CD4-positive, alpha-beta T cell treated with Interferon alpha-2 for 1 hour (primary cell): Measurements from ENCODE around the gene MIP.
"Not testable (repeated sequence)": the region's sequence is repeated elsewhere in the genome, so short reads cannot be mapped to it uniquely, and the experiment has no call there.

Source experiments
- DNase-seq, 2 donors: peaks; one replicate each; pipeline ENCODE4 v3.0.0-alpha.2; 2020 to 2022

MIP gene

GRCh38 chr12:56454557-56454956, at the start of gene MIP:
Gene MIP (minus strand): TSS chr12:56454657. CDS start chr12:56454613, 44 bp downstream.
- no peak for DNase-seq

- DNase-seq = not testable (repeated sequence)
These were observed 45.4 kb upstream of the MIP start for GRCh38 chr12:56499879-56500278.

- DNase-seq = not testable (repeated sequence)
These were observed 45.0 kb upstream of the MIP start for GRCh38 chr12:56499452-56499851.

GRCh38 chr12:56498126-56498902, 43.9 kb upstream of the MIP start:
- not testable (repeated sequence) for DNase-seq

DNA sequence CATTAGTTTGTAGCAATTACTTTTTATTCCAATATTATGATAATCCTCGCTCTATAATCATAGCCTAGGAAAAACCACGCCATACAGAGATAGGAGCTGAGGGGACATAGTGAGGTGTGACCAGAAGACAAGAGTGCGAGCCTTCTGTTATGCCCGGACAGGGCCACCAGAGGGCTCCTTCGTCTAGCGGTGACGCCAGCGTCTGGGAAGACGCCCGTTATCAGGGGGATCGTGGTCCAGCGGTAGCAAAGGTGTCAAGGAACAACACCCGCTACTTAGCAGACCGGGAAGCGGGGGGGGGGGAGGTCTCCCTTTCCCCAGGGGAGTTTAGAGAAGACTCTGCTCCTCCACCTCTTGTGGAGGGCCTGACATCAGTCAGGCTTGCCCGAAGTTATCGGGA, 42.2 kb upstream of the MIP start:
- DNase-seq = peak; percentile 12 to 66

DNA sequence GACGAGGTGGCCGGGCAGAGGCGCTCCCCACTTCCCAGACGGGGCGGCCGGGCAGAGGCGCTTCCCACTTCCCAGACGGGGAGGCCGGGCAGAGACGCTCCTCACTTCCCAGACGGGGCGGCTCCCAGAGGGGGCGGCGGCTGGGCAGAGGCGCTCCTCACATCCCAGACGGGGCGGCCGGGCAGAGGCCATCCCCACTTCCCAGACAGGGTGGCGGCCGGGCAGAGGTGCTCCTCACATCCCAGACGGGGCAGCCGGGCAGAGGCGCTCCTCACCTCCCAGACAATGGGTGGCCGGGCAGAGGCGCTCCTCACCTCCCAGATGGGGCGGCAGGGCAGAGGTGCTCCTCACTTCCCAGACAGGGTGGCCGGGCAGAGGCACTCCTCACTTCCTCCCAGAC, 40.0 kb upstream of the MIP start:
- not testable (repeated sequence) for DNase-seq

- DNase-seq = not testable (repeated sequence)
These were observed 39.6 kb upstream of the MIP start for GRCh38 chr12:56494106-56494415.

DNA sequence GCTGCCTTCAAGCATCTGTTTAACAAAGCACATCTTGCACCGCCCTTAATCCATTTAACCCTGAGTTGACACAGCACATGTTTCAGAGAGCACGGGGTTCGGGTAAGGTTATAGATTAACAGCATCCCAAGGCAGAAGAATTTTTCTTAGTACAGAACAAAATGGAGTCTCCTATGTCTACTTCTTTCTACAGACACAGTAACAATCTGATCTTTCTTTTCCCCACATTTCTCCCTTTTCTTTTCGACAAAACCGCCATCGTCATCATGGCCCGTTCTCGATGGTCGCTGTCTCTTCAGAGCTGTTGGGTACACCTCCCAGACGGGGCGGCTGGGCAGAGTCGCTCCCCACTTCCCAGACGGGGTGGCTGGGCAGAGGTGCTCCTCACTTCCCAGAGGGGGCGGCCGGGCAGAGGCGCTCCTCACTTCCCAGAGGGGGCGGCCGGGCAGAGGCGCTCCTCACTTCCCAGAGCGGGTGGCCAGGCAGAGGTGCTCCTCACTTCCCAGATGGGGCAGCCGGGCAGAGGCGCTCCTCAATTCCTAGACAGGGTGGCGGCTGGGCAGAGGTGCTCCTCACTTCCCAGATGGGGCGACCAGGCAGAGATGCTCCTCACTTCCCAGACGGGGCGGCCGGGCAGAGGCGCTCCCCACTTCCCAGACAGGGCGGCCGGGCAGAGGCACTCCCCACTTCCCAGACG, 39.1 kb upstream of the MIP start:
- DNase-seq = not testable (repeated sequence)

GRCh38 chr12:56490360-56490759, 35.9 kb upstream of the MIP start:
- DNase-seq = no peak

DNA sequence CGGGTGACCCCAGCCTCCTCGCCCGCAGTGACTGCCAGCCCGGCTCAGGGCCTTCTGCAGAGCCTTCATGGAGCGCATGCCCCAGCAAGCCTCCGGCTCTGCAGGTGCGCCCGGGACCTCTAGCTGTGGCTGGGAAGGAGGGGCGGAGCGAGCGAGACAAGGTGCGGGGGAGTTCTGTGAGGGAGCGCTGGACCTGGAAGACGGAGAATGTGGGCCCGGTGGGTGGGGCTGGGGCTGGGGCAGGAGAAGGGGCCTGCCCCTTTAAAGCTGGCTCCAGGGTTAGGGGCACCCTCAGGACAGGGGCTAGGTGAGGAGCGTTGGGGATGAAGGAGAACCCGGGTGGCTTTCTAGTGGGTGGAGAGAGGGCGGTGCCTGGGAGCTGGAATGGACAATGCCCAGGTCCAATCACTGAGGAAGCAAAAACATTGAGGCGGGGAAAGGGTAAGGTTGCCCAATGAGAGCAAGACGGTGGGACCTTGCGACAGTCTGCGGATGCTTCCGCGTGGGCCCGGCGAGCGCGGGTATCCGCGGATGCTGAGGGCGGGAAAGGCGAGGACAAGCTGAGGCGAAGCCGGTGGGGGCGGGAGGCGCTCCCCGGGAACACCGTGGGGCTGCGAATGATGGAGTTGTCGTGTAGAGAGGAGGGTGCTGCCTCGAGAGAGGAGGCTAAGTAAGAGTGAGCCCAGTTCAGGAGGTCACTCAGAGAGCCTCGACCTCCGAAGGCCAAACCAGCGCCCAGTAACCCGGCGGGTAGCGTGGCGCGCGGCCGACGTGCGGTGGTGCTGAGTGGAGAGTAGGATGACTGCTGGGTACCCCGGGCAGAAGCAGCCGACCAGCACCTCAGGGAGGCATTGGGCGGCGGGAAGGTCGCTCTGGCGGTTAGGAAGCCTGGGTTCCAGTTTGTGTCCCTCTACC, 33.8 kb upstream of the MIP start, which contains the start of gene GLS2:
Gene GLS2 (minus strand): TSS at position 121 of the 915 bp plus-strand sequence. CDS start 43 bp downstream, at position 78.
- DNase-seq = peak; percentile 78 to 86

DNA sequence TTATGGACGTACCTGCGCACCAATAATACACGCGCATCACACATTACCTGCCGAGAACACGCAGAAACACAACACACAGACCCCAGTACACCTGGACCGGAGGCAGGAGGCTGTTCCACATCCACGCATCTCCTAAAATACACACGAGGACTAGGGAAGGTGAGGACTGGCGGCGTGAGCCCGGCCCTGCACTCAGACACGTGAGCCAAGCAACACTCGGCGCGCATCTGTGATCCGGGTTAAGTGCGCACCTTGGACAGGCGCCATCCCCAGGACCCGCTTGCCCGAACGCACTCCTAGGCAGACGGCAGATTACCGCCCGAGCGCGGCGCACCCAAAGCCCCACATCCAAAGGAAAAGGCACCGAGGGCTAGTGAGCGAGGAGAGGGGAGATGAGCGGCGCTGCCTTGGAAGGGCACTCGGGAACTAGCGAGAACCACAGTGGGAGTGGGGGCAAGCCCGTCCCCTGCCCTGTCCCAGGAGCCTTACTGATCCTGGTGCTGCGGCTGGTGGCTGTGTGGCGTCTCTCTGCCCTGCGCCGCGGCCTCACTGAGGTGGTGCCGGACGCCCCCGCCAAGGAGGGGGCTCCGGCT, 33.1 kb upstream of the MIP start:
- DNase-seq = peak in 1 of 2 donors; percentile 14

- no peak for DNase-seq
These were observed 32.2 kb upstream of the MIP start for GRCh38 chr12:56486694-56487093.

DNA sequence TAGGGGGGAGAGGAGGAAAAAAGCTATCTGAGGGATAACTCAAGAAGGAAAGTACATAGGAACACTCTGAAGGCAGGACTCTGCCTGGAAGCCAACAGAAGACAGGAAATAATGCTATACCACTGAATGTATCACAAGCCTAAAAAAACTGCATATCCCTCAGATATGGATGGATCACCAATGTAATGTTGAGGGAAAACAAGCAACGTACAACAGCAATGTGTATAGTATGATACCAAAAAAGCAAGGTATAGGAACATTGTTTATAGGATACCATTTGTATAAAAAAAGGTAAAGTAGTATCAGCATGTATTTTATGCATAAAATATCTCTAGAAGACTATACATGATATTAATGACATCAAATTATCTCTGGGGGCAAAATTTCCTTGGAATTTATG, 30.1 kb upstream of the MIP start:
- DNase-seq = no peak

DNA sequence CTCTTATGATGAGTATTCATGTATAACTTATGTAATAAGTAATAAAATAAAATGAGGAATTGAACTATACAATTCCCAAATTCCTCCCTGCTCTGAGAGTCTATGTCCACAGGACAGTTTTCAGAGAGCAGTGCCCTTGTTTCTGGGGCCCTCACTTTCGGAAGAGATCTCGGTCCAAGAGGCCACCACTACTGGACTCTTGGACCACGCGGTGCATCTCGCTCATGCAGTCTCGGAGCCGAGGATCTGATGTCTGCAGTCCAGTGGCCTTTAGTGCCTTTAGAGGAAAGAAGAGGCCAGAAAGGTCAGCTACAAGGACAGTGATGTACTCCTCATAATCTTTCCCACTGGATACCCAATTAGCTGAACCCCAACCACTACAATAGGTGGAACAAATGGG, 25.2 kb upstream of the MIP start:
- no peak for DNase-seq

DNA sequence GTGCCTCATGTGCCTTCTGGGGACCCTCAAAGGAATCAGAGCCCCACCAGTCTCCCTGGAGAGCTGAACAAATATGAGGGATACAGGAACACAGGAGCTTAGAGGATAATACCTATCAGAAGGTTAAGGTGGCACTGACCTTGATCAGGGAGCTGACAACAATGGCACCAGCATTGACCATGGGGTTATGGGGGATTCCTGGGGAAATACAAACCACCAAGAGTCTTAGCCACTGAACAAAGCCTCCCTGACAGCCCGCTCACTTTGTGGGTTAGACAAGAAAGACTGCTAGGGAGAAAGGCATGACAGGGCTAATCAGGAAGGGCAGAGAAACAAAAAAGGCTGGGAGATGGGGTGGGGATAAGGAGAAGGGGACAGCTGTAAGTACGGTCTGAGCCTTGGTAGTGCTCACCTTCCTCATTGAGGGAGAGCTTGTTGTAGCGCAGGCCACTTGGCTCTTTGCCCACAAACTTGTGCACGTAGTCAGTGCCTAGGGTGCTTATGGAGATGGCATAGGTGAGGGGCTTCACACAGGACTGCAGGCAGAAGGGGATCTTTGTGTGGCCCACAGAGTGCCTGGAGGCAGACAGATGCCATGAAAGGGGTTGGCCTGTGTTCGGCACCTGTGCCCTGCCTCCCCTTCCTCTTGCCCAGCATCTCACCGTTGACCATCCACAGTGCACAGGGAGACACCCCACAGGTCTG, 23.2 kb upstream of the MIP start:
- no peak for DNase-seq

GRCh38 chr12:56476972-56477432, 22.5 kb upstream of the MIP start:
- DNase-seq = no peak

DNA sequence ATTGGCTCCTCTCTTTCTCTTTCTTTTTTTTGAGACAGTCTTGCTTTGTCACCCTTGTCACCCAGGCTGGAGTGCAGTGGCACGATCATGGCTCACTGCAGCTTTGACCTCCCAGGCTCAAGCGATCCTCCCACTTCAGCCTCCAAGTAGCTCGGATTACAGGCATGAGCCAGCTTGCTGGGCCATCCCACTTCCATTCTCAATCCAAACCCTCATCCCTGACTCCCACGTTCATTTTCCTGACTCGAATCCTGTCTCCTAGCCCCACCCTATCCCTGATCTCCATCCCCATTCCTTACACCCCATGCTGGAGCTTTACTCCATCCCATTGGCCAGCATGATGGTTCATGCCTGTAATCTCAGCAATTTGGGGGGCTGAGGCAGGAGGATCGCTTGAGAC, 21.7 kb upstream of the MIP start:
- no peak for DNase-seq

GRCh38 chr12:56474389-56474788, 19.9 kb upstream of the MIP start:
- DNase-seq = no peak

DNA sequence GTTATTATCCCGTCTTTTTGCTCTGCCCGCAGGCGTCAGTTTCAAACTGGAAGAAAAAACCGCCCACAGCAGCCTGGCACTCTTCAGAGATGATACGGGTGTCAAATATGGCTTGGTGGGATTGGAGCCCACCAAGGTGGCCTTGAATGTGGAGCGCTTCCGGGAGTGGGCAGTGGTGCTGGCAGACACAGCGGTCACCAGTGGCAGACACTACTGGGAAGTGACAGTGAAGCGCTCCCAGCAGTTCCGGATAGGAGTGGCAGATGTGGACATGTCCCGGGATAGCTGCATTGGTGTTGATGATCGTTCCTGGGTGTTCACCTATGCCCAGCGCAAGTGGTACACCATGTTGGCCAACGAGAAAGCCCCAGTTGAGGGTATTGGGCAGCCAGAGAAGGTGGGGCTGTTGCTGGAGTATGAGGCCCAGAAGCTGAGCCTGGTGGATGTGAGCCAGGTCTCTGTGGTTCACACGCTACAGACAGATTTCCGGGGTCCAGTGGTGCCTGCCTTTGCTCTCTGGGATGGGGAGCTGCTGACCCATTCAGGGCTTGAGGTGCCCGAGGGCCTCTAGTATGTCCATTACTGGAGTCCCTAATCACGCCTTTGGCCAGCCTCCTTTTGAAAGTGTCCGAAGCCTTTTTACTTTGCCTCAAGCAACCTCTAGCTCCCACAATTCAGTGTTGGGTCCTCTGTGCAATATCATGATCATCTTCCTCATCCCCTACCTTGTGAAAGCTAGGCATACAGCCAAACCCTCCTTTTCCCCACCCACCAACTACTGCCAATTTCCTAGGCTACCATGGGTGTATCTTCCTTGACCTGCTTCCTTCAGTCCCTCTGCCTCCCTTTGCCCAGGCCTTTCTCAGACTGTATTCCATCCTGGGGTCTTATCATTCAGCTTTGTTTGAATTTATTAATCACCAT, 14.8 kb upstream of the MIP start:
- DNase-seq = peak in 1 of 2 donors; percentile 9

DNA sequence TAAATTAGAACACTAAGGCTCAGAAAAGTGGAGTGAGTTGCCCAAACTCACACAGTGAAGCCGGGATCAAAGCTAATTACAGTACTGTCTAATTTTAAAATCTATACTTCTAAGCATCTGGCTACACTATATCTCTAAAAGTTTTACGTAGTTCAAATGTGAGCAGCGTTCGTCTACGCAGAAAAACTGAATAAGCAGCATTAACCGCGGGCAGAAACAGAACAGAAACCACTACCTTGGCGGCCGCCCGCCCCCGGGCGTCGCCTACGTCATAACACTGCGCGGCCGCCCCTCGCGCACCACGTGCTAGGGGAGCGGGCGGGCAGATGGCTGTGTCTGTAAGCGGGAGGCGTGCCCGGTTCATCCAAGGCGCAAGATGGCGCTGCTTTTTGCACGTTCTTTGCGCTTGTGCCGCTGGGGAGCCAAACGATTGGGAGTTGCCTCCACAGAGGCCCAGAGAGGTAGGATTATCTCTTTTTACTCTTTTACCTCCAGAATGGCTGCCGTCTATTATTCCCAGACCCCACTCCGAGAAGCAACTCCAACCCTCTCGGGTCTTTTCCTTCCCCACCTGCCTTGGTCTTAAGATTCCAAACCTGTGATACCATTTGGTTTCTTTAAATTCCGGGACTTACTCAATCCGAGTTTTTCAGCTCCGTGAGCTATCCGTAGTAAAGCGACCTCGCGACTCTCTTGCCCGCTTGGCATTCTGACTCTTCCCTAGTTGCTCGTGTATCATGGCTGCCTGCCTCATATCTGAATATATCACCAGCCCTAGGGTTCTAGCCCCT, 14.0 kb upstream of the MIP start, which contains the start of gene SPRYD4:
Gene SPRYD4 (plus strand): TSS at position 363 of the 791 bp plus-strand sequence. CDS start 14 bp downstream, at position 377.
- DNase-seq = peak; percentile 96
